Femur (tissue), 1 donor: Measurements from ENCODE around the gene SNRPD1.
"Not testable (repeated sequence)": the region's sequence is repeated elsewhere in the genome, so short reads cannot be mapped to it uniquely, and the experiment has no call there.

ENCODE experiments used
- DNase-seq: peaks from one replicate; pipeline ENCODE4 v3.0.0-alpha.2; 2017

The SNRPD1 gene

GRCh38 chr18:21612125-21613039 is at the start of gene SNRPD1:
Gene SNRPD1 (plus strand): TSS chr18:21612314. CDS start chr18:21612430, 116 bp downstream.
- DNase-seq: peak; percentile 94

- no peak for DNase-seq
Measured at GRCh38 chr18:21571772-21572171, 40.3 kb upstream of the SNRPD1 start.

DNA sequence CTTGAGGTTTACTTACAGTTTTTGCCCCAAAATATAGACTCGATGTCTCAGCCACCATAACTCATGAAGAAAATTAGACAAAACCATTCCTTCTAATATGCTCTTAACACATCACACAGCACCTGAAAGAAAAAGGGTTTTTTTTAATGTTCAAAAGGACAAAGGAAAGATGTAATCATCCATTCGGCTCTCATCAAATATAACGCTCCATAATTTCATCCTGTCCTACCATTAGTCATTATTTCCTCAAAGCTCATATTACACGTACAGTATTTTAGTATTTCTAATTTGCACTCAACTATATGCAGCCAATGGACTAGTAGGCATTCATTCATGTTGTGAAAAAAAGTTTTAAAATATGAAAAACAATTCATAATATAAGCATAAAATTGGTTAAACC is 36.5 kb upstream of the SNRPD1 start:
- DNase-seq: no peak

DNA sequence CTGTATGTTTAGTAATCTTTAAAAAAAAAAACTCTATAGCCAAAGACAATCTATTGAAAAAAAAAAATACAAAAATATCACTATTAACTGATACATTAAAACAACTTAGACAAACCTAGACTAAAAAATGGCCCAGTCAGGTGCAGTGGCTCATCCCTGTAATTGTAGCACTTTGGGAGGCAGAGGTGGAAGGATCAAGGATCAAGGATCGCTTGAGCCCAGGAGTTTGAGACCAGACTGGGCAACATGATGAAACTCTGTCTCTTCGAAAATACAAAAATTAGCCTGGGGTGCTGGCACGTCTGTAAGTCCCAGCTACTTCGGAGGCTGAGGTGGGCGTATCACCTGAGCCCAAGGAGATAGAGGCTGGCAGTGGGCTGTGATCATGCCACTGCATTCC is 27.7 kb upstream of the SNRPD1 start:
- no peak for DNase-seq

DNA sequence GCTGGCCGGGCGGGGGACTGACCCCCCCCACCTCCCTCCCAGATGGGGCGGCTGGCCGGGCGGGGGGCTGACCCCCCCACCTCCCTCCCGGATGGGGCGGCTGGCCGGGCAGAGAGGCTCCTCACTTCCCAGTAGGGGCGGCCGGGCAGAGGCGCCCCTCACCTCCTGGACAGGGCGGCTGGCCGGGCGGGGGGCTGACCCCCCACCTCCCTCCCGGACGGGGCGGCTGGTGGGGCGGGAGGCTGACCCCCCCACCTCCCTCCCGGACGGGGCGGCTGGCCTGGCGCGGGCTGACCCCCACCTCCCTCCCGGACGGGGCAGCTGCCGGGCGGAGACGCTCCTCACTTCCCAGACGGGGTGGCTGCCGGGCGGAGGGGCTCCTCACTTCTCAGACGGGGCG is 19.8 kb upstream of the SNRPD1 start:
- not testable (repeated sequence) for DNase-seq

DNA sequence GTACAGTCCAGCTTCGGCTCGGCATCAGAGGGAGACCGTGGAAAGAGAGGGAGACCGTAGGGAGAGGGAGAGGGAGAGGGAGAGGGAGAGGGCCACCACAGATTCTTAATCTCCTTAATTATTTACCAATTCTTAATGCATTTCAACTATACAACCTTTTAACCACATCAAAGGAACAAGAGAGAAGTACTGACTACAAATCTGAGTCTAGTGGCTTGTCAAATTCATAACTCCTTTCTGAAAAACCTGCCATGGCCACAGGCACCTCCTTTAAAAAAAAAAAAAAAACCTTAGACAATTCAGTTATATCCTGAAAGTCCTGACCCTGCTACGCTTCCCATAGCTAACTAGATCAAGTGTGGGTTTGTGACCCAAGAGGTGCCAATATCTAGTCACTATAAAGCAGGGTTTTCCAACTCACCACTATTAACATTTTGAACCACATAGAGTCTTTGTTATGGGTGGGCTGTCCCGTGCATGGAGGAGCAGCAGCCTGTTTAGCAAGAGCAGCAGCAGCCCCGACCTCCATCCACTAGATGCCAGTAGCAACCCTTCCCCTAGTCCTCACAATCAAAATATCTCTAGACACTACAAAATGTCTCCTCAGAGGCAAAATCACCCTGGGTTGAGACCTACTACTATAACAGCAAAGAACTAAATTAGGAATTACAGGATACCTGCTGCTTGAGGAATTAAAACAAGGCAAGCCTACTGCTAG is 18.4 kb upstream of the SNRPD1 start:
- DNase-seq: no peak

DNA sequence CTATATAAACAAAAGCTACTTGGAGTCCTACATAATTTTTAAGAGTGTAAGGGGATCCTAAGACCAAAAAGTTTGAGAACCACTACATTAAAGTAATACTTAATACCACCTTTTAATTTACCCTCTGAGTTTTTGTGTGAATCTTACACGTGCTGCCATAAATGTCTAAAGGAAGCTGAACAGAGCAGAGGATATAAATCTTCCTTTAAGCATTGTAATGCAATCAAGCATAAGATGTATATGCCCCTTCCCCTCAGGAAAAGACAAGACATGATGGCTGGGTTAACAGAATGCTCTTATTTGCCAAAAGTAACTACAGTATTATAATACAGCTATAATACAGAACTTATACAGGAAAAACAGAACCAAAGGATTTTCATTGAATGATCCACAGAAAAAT is 14.5 kb upstream of the SNRPD1 start:
- DNase-seq: no peak

- DNase-seq: no peak
Measured at GRCh38 chr18:21598726-21599584, 13.2 kb upstream of the SNRPD1 start.

- DNase-seq: peak; percentile 25
Measured at GRCh38 chr18:21599585-21600525, 12.3 kb upstream of the SNRPD1 start.

- DNase-seq: peak; percentile 97
Measured at GRCh38 chr18:21600526-21601410, 11.3 kb upstream of the SNRPD1 start, which contains the start of gene ESCO1. Gene ESCO1 (minus strand): TSS chr18:21600704. CDS start chr18:21574843, 25,861 bp downstream.

DNA sequence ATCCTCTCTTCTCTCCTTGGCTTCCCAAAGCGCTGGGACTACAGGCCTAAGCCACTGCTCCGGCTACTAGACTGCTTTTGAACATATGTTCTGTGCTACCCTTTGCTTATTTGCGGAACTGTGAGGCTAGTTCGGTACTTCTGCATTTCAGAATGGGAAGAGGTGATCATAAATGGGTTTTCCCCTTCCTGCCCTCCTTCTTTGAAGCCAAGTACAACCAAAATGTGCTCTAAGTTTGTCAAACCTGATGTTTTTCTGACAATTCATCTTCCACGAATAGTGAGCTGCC is 9.9 kb upstream of the SNRPD1 start:
- DNase-seq: no peak

- no peak for DNase-seq
Measured at GRCh38 chr18:21604671-21605070, 7.4 kb upstream of the SNRPD1 start.

DNA sequence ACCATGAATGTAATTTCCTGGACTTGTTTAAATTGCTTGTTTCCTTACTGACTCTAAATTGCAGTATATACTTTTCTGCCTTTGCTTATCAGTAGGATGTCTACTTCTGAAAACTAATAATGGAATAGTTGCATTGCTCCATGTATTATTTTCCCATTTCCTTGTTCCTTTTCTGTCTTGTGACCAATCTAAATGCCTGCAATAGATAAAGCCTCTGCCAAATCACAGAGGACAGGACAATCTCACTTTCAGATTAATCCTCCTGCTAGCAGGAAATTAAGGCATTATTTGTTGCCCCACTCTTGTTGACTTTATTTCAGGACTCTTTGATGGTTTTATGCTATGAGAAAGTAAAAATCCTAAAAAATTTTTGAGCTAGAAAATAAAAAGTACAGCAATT is 6.9 kb upstream of the SNRPD1 start:
- DNase-seq: no peak

DNA sequence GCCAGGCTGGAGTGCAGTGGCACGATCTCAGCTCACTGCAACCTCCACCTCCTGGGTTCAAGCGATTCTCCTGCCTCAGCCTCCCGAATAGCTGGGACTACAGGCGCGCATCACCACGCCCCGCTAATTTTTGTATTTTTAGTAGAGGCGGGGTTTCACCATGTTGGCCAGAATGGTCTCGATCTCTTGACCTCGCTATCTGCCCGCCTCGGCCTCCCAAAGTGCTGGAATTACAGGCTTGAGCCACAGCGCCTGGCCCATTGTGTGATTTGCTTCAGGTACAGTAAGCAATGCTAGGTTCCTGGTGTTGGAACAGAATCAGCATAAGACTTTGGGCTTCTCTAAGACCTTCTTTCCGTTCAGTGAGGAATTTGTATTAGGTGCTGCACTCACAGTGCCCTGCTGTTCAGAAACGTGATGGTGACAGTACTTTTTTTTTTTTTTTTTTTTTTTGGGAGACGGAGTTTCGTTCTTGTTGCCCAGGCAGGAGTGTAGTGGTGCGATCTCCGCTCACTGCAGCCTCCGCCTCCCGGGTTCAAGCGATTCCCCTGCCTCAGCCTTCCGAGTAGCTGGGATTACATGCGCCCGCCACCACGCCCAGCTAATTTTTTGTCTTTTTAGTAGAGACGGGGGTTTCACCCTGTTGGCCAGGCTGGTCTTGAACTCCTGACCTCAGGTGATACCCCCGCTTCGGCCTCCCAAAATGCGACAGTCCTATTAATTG is 551 bp upstream of the SNRPD1 start:
- not testable (repeated sequence) for DNase-seq

GRCh38 chr18:21621640-21622039 is 9.5 kb downstream of the SNRPD1 start:
- not testable (repeated sequence) for DNase-seq

DNA sequence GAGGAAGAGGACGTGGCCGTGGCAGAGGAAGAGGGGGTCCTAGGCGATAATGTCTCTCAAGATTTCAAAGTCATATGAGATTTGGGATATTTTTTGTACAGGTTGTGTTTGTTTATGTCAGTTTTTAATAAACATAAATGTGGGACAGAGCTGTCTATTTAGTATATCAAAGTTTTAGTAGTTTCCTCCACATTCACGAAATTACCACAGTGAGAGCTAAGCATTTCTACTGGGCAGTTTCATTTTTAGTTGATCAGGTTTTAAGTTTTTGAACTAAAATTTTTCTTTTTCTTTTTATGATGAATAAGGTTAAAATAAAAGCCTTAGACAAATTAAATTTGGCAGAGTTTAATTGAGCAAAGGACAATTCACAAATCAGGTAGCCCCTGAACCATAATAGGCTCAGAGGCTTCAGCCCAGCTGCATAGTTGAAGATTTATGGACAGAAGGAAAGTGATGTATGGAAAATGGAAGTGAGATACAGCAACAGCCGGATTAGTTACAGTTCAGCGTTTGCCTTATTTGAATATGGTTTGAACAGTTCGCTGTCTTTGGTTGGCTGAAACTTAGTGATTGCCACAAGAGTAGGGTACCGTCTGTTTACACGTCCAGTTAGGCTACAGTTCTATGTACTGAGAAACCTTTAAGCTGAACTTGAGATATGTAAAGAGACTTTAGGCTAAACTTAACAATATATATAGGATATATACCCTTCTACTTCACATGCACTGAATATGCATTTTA is 17.1 kb downstream of the SNRPD1 start:
- DNase-seq: no peak

GRCh38 chr18:21632393-21632792 is 20.3 kb downstream of the SNRPD1 start:
- DNase-seq: no peak

GRCh38 chr18:21634588-21635199 is 22.6 kb downstream of the SNRPD1 start:
- DNase-seq: no peak

DNA sequence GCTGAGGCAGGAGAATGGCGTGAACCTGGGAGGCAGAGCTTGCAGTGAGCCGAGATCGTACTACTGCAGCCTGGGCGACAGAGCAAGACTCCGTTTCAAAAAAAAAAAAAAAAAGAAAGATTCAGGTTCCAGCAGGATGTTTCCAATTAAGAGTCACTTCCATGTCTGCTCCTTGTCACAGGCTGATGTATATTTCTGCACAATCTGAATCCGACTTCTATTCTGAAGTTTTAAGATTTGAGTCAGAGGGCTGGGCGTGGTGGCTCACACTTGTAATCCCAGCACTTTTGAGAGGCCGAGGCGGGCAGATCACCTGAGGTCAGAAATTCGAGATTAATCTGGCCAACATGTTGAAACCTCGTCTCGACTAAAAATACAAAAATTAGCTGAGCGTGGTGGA is 24.7 kb downstream of the SNRPD1 start:
- no peak for DNase-seq
